Measurements from ENCODE around the gene QRSL1. TPM values are rescaled to one million over a fixed set of nuclear protein-coding genes. Genes with fewer than 3 reads are reported as not detected.
"Not testable (repeated sequence)": the region's sequence is repeated elsewhere in the genome, so short reads cannot be mapped to it uniquely, and the experiment has no call there.

Gene QRSL1
- total RNA-seq, 1 experiment from 2014 or later = 19.5 TPM

DNA sequence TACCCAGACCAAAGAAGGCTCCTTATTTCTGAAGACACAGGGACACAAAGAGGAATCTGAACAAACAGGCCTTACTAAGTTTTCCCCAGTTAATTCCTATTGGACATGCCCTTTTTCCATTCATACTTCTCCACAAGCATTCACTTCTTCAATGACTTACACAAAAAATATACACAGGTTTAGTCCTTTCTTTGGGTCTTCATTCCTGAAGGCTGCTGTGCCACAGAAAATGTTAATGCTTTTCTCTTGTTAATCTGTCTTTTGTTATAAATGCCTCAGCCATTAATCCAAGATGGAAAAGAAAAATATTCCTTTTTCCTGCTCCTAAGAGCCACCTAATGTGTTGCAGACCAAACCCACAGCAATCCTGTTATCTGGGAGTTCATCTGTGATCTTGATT is 71.2 kb downstream of the QRSL1 start:
- no peaks in the 10 kb centered on the region for H3K23me2 ChIP-seq (ENCODE audit: insufficient read length, low read depth, low read length, poor library complexity, severe bottlenecking)
- no peak overlapping the region for H4K8ac ChIP-seq (replicated peaks; ENCODE audit: insufficient read length, low read depth, low read length)
- no peak overlapping the region for H3K9ac ChIP-seq (ENCODE audit: extremely low read depth, insufficient read length, low read length)
- peaks cover 12% of the 10 kb centered on the region for H3K9me3 ChIP-seq (ENCODE audit: control insufficient read depth, low read depth, low read length)
- no peak overlapping the region for H2BK15ac ChIP-seq (ENCODE audit: low read depth, low read length)
- no peaks in the 10 kb centered on the region for H3K27me3 ChIP-seq (ENCODE audit: insufficient read depth, low read length)
- no peak overlapping the region for H3T11ph ChIP-seq (ENCODE audit: low read length)
- H2AFZ ChIP-seq (ENCODE audit: low read length) = no peak overlapping the region
- TF ChIP-seq, protein P1, sequence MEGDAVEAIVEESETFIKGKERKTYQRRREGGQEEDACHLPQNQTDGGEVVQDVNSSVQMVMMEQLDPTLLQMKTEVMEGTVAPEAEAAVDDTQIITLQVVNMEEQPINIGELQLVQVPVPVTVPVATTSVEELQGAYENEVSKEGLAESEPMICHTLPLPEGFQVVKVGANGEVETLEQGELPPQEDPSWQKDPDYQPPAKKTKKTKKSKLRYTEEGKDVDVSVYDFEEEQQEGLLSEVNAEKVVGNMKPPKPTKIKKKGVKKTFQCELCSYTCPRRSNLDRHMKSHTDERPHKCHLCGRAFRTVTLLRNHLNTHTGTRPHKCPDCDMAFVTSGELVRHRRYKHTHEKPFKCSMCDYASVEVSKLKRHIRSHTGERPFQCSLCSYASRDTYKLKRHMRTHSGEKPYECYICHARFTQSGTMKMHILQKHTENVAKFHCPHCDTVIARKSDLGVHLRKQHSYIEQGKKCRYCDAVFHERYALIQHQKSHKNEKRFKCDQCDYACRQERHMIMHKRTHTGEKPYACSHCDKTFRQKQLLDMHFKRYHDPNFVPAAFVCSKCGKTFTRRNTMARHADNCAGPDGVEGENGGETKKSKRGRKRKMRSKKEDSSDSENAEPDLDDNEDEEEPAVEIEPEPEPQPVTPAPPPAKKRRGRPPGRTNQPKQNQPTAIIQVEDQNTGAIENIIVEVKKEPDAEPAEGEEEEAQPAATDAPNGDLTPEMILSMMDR (conservative IDR thresholded peaks at IDR 0.05) = no peak
- H4K20me1 ChIP-seq (ENCODE audit: control insufficient read depth, insufficient read depth, insufficient read length) = no peaks in the 10 kb centered on the region
- no peak overlapping the region for H3K18ac ChIP-seq (ENCODE audit: insufficient read length, low read depth, low read length)
- H3K56ac ChIP-seq (ENCODE audit: insufficient read length, low read depth, low read length) = no peak overlapping the region
- Mint-ChIP-seq H3K4me1 (peaks cover 22 to 24% of the 10 kb centered on the region in 2 experiments), H3K27me3 (ENCODE audit: low read depth) (no peaks in the 10 kb centered on the region; the same call in 1 of the 2 replicates), H3K9me3 (peaks cover 16 to 21% of the 10 kb centered on the region in 2 experiments), H3K4me3 (no peak overlapping the region; a peak in 1 of 5 replicates), H3K27ac (no peak overlapping the region), H3K36me3 (ENCODE audit: insufficient read depth in 1 of 3, low read depth in 3 of 3) (peaks cover 5 to 15% (median 14%) of the 10 kb centered on the region in 3 experiments)
- no peaks in the 10 kb centered on the region for H3K79me1 ChIP-seq (ENCODE audit: insufficient read depth, low read depth, low read length, poor library complexity, severe bottlenecking)
- no peak overlapping the region for H3K4ac ChIP-seq (ENCODE audit: low read depth, low read length)
- no peaks in the 10 kb centered on the region for H3K79me2 ChIP-seq (ENCODE audit: insufficient read depth, low read length)
- no peak overlapping the region for H2AK5ac ChIP-seq (ENCODE audit: insufficient read length, low read length)
- no peak overlapping the region for H3K14ac ChIP-seq (ENCODE audit: insufficient read depth, low read length)
- no peak overlapping the region for H4K91ac ChIP-seq (ENCODE audit: insufficient read length, low read depth, low read length)
- no peak overlapping the region for H4K5ac ChIP-seq (ENCODE audit: insufficient read length, low read depth, low read length)
- H3K23ac ChIP-seq (ENCODE audit: insufficient read length, low read depth, low read length) = no peak overlapping the region
- H2BK20ac ChIP-seq (ENCODE audit: low read depth, low read length, poor library complexity, severe bottlenecking) = no peak overlapping the region
- H3K4me2 ChIP-seq (ENCODE audit: insufficient read depth, insufficient read length, low read length) = no peak overlapping the region
- peaks cover 4% of the 10 kb centered on the region; the same call in 1 of the 2 replicates for H3K4me1 ChIP-seq (ENCODE audit: insufficient read depth, low read length)
- H2BK120ac ChIP-seq (ENCODE audit: low read depth, low read length, poor library complexity, severe bottlenecking) = no peak overlapping the region
- DNase-seq = no peak
- no peak overlapping the region for H3K27ac ChIP-seq (ENCODE audit: insufficient read length, low read depth, low read length)
- no peak overlapping the region for H2BK5ac ChIP-seq (ENCODE audit: insufficient read length, low read length)
- no peak overlapping the region for H2BK12ac ChIP-seq (ENCODE audit: insufficient read length, low read depth, low read length)

DNA sequence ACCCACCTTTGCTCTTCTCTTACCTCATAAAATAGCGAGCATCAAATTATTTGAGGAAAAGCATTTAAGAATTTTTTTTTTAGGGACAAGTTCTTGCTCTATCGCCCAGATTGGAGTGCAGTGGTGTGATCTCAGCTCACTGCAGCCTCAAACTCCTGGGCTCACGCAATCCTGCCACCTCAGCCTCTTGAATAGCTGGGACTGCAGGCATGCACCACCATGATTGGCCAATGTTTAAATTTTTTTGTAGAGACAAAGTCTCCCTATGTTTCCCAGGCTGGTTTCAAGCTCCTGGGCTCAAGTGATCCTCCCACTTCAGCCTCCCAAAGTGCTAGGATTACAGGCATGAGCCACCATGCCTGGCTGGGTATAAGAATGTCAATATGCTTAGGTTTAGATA is 71.8 kb downstream of the QRSL1 start:
- not testable (repeated sequence) for H3K23me2 ChIP-seq (ENCODE audit: insufficient read length, low read depth, low read length, poor library complexity, severe bottlenecking); DNase-seq; H4K5ac ChIP-seq (ENCODE audit: insufficient read length, low read depth, low read length); H3K9ac ChIP-seq (ENCODE audit: extremely low read depth, insufficient read length, low read length); H3K4me1 ChIP-seq (ENCODE audit: insufficient read depth, low read length); H2BK5ac ChIP-seq (ENCODE audit: insufficient read length, low read length); H3K4me2 ChIP-seq (ENCODE audit: insufficient read depth, insufficient read length, low read length); H3K27ac ChIP-seq (ENCODE audit: insufficient read length, low read depth, low read length); H2BK20ac ChIP-seq (ENCODE audit: low read depth, low read length, poor library complexity, severe bottlenecking); H4K20me1 ChIP-seq (ENCODE audit: control insufficient read depth, insufficient read depth, insufficient read length); H4K91ac ChIP-seq (ENCODE audit: insufficient read length, low read depth, low read length); H3K18ac ChIP-seq (ENCODE audit: insufficient read length, low read depth, low read length); H3K79me2 ChIP-seq (ENCODE audit: insufficient read depth, low read length); H3K27me3 ChIP-seq (ENCODE audit: insufficient read depth, low read length); H2BK15ac ChIP-seq (ENCODE audit: low read depth, low read length); H3K4me3 Mint-ChIP-seq; H2AFZ ChIP-seq (ENCODE audit: low read length); H3K79me1 ChIP-seq (ENCODE audit: insufficient read depth, low read depth, low read length, poor library complexity, severe bottlenecking); H3K23ac ChIP-seq (ENCODE audit: insufficient read length, low read depth, low read length); H4K8ac ChIP-seq (replicated peaks; ENCODE audit: insufficient read length, low read depth, low read length); H2AK5ac ChIP-seq (ENCODE audit: insufficient read length, low read length); H3K27me3 Mint-ChIP-seq (ENCODE audit: low read depth); H3K4ac ChIP-seq (ENCODE audit: low read depth, low read length); H2BK120ac ChIP-seq (ENCODE audit: low read depth, low read length, poor library complexity, severe bottlenecking); H3T11ph ChIP-seq (ENCODE audit: low read length); H2BK12ac ChIP-seq (ENCODE audit: insufficient read length, low read depth, low read length); H3K56ac ChIP-seq (ENCODE audit: insufficient read length, low read depth, low read length); H3K14ac ChIP-seq (ENCODE audit: insufficient read depth, low read length)
- Mint-ChIP-seq H3K27ac (peak overlapping the region in 2 of 3 experiments; percentile 30 to 76; a peak in 2 of 7 replicates), H3K36me3 (ENCODE audit: insufficient read depth in 1 of 3, low read depth in 3 of 3) (peaks cover 10 to 22% (median 19%) of the 10 kb centered on the region in 3 experiments), H3K4me1 (peaks cover 22 to 24% of the 10 kb centered on the region in 2 experiments), H3K9me3 (peaks cover 22 to 27% of the 10 kb centered on the region in 2 experiments)
- peaks cover 16% of the 10 kb centered on the region for H3K9me3 ChIP-seq (ENCODE audit: control insufficient read depth, low read depth, low read length)
- WGBS (ENCODE audit: extremely low coverage, insufficient read length, low lambda C conversion rate) = no CpG with 5 or more reads among the region's 3 CpGs

Measured in H9 (cell line).